AML-193 (cell line): ENCODE data around the gene SEC31A.
"Not testable (repeated sequence)": the region's sequence is repeated elsewhere in the genome, so short reads cannot be mapped to it uniquely, and the experiment has no call there.

Experiments used
- DNase-seq, 2 experiments: peaks; one replicate each; lab custom pipeline; 2025; lab: John Stamatoyannopoulos, UW

SEC31A gene

GRCh38 chr4:82892467-82892802 lies 1.5 kb upstream of the SEC31A start:
- no peak for DNase-seq

DNA sequence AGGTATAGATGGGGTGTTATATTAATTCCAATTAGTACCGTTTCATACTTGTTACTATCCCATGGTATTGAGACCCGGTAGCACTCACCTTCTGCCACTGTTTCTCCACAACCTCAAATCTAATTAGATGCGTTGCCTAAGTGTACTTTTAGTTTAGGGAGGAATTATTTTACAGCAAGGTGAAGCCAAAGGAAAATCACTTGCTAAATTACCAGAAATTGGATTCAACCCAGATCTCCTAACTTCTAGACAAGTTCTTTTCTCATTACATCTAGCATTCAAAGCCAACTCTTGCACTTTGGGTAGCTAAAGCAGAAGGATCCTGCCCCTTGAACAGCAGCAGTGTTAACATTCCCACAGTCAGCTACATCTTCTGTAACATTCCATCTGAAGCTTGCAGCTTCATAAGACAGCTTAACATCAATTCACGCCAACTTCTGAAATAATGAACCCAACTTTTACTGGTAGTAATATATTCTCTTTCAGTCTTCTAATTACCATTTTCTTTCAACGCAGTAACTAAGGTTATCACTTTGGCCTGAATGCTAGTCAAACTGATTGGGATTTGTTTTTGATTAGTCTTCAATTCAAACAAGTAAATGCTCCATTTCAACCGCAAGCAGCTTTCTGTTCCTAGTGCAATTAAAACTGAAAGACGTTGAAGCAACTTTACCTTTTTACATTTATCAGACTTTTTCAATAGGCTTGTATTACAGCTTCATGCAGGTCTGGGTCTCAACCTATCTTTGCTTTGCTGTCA lies 934 bp upstream of the SEC31A start:
- DNase-seq: no peak

GRCh38 chr4:82890528-82890900 lies 439 bp downstream of the SEC31A start:
- no peak for DNase-seq

GRCh38 chr4:82889287-82889686 lies 1.7 kb downstream of the SEC31A start:
- no peak for DNase-seq

DNA sequence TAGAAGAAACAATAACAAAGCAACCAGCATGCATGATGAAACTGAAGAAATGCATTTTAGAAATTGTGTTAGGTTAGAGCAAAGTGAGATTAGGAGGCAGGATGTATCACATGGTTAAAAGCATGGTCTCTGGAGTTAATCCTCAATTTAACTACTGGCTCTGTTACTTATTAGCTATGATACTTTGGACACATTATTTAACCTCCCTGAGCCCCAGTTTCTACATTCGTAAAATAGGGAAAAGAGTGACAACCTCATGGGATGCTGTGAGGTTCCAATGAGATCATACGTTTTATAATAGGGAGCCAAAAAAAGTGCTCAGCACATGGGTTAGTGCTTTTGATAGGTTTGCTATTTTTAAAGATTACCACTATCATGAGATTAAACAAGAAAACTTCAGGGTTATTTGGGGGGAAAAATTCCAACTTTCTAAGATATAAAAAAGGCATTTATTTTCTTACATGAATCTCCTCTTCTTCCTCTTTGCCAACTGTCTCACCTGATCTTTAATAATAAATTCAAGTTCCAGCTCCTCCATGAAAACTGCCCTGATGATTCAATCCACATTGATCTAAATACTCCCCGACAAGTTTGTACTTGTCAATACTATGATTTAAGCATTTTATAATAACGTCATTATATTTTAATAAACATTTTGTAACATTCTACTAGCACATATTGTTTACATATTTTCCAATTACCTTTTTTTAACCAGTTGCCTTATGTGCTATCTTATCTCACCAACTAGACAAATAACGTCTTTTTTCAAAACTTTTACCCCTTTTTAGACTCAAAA lies 4.6 kb downstream of the SEC31A start:
- no peak for DNase-seq

- no peak for DNase-seq
These were observed 5.5 kb downstream of the SEC31A start for GRCh38 chr4:82885410-82885809.

DNA sequence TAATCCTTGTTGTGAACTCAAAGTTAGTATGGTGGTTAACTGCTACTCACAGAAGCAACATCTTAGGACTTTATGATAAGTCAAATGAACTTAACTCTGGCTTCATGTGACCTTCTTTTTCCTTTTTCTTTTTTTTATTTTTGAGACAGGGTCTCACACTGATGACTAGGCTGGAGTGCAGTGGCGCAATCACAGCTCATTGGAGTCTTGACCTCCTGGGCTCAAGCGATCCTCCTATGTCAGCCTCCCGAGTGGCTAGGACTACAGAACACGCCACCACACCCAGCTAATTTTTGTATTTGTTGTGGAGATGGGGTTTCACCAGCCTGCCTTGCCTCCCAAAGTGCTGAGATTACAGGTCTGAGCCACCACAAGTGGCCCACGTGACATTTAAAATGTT lies 22.4 kb downstream of the SEC31A start:
- no peak for DNase-seq

DNA sequence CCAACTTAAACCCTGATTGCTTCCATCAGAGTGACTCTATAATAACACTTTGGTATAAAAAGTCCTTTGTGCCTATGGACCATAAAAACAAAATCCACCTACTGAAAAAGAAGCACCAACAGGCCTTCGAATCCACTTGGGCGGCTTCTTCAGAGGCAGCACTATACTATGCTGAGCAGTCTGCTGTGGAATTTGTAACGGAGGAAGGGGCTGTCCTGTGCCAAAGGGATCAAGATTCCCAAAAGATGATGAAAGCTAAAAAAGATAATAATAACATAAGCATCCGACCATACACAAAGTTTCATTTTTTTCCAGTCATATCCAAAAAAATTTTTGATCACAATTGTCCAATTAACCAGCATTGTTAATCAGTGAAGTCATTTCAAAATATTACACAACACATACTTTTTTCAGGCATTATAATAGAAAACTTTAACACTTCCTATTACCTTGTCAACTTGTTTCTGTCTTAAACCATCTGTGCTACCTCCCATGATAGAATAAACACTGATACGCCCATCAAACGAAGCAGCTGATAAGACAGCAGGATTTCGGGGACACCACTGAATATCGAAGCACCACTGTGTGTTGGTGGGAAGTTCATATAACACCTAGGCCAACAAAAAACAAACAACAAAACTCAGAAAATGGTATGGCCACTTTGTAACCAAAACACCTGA lies 24.1 kb downstream of the SEC31A start:
- no peak for DNase-seq

GRCh38 chr4:82866033-82866432 lies 24.9 kb downstream of the SEC31A start:
- DNase-seq: not testable (repeated sequence)

GRCh38 chr4:82865592-82865991 lies 25.4 kb downstream of the SEC31A start:
- peak; percentile 86 to 92 for DNase-seq

DNA sequence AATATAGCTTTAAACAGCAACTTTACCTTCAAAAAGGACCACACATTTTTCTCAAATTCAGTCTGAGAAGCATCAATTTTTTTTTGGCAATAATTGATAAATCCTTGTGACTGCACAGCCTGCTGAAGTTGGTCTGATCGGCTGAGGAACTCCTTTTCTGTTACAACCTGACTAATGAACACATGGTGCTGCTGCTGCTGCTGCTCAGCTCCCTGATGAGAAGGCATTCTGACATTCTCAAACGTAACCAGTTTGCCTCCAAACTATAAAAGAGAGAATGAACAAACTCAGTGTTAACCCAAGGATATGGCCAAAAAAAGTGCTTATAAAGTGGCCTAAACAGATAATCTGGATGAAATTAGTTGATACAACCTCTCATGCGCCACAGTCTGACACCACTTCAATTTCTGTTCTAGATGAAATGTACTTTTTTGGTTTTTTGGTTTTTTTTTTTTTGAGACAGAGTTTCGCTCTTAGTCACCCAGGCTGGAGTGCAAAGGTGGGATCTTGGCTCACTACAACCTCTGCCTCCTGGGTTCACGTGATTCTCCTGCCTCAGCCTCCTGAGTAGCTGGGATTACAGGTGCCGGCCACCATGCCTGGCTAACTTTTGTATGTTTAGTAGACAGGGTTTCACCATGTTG lies 26.5 kb downstream of the SEC31A start:
- no peak for DNase-seq

DNA sequence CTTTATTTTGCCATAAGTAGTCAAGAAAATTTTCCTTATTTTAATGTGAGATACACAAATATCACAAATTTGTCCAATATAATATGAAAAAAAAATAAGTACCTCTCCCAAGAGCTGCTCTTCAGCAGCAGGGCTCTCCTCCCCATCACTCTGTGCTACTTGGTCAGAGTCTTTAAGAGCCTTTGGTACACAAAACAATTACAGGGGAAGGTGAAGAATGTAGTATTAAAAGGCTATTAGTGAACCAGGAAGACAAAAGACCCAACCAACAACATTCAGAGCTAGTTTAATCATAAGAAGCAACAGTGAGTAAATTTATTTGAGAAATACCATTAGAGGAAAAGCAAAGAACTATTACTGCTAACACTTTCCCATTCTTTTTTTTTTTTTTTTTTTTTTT lies 29.4 kb downstream of the SEC31A start:
- no peak for DNase-seq

DNA sequence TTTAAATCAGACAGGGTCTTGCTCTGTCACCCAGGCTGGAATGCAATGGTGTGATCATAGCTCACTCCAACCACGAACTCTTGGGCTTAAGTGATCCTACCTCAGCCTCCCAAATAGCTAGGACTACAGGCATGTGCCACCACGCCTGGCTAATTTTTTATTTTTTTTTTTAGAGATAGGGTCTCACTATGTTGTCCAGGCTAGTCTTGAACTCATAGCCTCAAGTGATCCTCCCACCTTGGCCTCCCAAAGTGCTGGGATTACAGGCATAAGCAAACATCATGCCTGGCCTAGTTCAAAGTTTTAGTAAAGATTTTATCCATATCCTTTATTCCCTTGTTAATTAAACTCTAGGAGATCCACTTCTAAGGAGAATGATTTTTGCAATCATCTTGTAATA lies 30.5 kb downstream of the SEC31A start:
- DNase-seq: not testable (repeated sequence)

DNA sequence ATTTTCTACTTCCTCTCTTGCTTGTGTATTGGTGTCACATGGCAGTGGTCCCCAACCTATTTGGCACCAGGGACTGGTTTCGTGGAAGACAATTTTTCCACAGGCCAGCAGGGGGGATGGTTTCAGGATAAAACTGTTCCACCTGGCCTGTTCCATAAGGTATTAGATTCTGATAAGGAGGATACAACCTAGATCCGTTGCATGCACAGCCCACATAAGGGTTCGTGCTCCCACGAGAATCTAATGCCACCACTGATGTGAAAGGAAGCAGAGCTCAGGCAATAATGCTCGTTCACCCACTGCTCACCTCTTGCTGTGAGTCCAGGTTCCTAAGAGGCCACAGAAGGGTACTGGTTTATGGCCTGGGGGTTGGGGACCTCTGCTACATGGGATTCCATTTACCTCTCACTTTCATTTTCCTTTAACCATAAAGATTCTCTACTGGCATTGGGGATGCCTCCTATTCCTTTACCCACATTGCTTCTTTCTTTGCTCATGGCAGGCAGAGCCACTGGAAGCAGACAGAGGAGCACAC lies 38.1 kb downstream of the SEC31A start:
- no peak for DNase-seq

GRCh38 chr4:82851885-82852750 lies 38.8 kb downstream of the SEC31A start:
- peak; percentile 40 to 51 for DNase-seq

DNA sequence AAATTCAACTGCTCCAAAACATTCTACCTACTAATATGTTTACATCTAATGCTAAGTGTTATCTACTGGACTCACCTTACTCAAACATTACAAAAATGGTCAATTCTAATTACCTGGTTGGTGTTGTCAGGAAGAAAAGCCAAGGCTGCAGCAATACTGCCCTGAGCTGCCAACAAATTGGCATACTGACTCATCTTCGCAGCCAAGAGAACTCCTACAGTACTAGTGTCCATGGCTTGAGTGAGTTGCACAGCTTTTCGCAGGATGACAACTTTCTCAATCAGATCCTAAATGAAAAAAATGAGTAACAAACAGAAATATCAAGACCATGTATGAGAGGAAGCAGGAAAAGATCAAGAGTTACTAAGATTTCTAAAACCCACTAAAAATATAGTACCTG lies 39.6 kb downstream of the SEC31A start:
- DNase-seq: no peak

DNA sequence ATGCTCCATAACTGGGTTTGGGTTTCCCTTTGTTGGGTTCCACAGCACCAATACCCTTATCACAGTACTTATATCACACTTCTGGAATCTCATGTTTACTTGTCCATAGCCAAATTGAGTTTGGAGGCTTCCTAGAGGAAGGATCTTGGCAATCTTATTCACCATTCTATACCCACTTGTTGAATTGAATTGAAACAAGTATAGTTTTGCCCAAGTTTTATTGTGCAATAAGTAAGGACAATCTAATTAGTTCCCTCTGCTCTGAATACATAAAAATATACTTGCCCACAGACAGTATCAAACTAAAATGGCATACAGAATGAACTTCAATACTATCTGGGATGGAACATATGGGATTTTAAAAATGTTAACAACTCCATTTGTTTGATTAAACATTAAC lies 40.3 kb downstream of the SEC31A start:
- DNase-seq: no peak

GRCh38 chr4:82848706-82849105 lies 42.2 kb downstream of the SEC31A start:
- DNase-seq: no peak

- DNase-seq: peak; percentile 6 to 18
These were observed 48.4 kb downstream of the SEC31A start for GRCh38 chr4:82842593-82842992.

- no peak for DNase-seq
These were observed 51.3 kb downstream of the SEC31A start for GRCh38 chr4:82839624-82840023.

DNA sequence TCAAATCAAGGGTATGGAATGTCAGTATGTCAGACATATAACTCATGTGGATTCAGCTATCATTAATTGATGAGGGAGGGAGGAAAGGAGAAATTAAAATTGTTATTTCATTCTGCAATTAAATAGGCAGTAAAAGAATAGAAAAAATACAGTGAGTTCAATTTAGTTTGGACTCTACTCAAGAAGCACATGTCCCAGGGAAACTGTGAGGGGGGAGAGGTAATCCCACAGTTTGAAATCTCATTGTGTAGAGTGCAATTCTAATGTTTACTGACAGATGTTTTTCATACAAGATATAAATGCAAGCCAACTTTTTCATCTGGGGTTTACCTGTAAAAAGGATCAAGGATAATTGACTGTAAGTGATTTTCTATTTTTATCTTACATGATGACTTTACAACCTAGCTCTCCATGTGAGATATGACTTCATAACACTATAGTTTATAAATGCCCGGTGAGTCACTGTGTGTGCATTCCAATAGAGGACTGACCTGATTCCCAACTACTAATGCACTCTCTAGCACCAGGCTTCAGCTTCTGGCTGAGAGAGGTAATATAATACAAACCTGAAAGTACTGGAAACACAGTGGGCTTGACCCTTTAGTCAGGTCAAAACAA lies 57.1 kb downstream of the SEC31A start:
- DNase-seq: no peak
